Measurements from ENCODE around the gene CFAP77. TPM values are rescaled to one million over a fixed set of nuclear protein-coding genes. Genes with fewer than 3 reads are reported as not detected.
"Not testable (repeated sequence)": the region's sequence is repeated elsewhere in the genome, so short reads cannot be mapped to it uniquely, and the experiment has no call there.

Gene CFAP77
- total RNA-seq, 1 donor from 2014 or later = 0.36 TPM

GRCh38 chr9:132562306-132562573, 152.2 kb downstream of the CFAP77 start:
- H3K36me3 Mint-ChIP-seq (ENCODE audit: low read depth, unreplicated experiment) = no peaks in the 10 kb centered on the region
- no peak overlapping the region for H3K4me3 Mint-ChIP-seq (ENCODE audit: unreplicated experiment)
- Histone ChIP-seq H3K27ac (ENCODE audit: low read depth, low read length) (no peak overlapping the region), H3K36me3 (ENCODE audit: insufficient read depth, low read length) (no peaks in the 10 kb centered on the region), H3K79me2 (ENCODE audit: insufficient read depth, low read length) (no peaks in the 10 kb centered on the region), H4K20me1 (ENCODE audit: insufficient read depth, low read length) (no peaks in the 10 kb centered on the region), H3K9ac (ENCODE audit: low read length) (no peak overlapping the region), H3K9me3 (ENCODE audit: insufficient read depth, low read depth, low read length) (no peaks in the 10 kb centered on the region), H2AFZ (ENCODE audit: low read depth, low read length) (no peak overlapping the region), H3K4me3 (ENCODE audit: insufficient read depth, low read depth, low read length) (no peak overlapping the region), H3K4me1 (ENCODE audit: insufficient read depth, low read length) (peaks cover 2% of the 10 kb centered on the region), H3K27me3 (ENCODE audit: insufficient read depth, low read length) (peaks cover 38% of the 10 kb centered on the region), H3K4me2 (ENCODE audit: low read length) (no peak overlapping the region)
- H3K4me1 Mint-ChIP-seq (ENCODE audit: low read depth, unreplicated experiment) = no peaks in the 10 kb centered on the region
- peaks cover 4% of the 10 kb centered on the region for H3K9me3 Mint-ChIP-seq (ENCODE audit: unreplicated experiment)
- FAIRE-seq (no peak), DNase-seq (ENCODE audit: low read depth) (no peak)
- TF ChIP-seq, protein P1, sequence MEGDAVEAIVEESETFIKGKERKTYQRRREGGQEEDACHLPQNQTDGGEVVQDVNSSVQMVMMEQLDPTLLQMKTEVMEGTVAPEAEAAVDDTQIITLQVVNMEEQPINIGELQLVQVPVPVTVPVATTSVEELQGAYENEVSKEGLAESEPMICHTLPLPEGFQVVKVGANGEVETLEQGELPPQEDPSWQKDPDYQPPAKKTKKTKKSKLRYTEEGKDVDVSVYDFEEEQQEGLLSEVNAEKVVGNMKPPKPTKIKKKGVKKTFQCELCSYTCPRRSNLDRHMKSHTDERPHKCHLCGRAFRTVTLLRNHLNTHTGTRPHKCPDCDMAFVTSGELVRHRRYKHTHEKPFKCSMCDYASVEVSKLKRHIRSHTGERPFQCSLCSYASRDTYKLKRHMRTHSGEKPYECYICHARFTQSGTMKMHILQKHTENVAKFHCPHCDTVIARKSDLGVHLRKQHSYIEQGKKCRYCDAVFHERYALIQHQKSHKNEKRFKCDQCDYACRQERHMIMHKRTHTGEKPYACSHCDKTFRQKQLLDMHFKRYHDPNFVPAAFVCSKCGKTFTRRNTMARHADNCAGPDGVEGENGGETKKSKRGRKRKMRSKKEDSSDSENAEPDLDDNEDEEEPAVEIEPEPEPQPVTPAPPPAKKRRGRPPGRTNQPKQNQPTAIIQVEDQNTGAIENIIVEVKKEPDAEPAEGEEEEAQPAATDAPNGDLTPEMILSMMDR (IDR thresholded peaks at IDR 0.05; ENCODE audit: insufficient read depth, low read depth, low read length) = no peak
- TF ChIP-seq EZH2 (IDR thresholded peaks at IDR 0.05; ENCODE audit: insufficient read depth, low read length) = no peak
- peaks cover 41% of the 10 kb centered on the region for H3K27me3 Mint-ChIP-seq (ENCODE audit: low read depth, unreplicated experiment)
- no peak overlapping the region for H3K27ac Mint-ChIP-seq (ENCODE audit: unreplicated experiment)

DNA sequence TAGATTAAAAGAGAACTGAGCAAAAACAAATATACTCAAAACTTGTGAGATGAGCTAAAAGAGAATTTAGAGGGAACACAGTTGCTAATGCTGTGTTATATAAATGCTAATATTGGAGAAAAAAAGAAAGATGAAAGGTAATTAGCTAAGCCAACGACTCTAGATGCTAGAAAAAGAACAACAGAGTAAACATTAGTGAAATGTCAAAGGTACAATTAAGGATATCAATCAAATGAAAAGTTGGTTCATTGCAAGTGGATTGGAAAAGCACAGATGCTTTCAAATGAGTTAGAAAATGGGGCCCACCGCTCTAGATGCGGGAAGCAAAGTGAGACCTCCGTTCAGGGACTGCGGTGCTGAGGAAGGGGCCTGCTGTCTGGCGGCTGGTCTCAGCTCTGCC, 154.5 kb downstream of the CFAP77 start:
- peaks cover under 1% of the 10 kb centered on the region for H3K9me3 Mint-ChIP-seq (ENCODE audit: unreplicated experiment)
- H3K9me3 ChIP-seq (ENCODE audit: insufficient read depth, low read depth, low read length) = no peaks in the 10 kb centered on the region
- H3K27ac Mint-ChIP-seq (ENCODE audit: unreplicated experiment) = no peak overlapping the region
- no peak overlapping the region for H3K9ac ChIP-seq (ENCODE audit: low read length)
- H3K4me2 ChIP-seq (ENCODE audit: low read length) = no peak overlapping the region
- no peaks in the 10 kb centered on the region for H3K4me1 Mint-ChIP-seq (ENCODE audit: low read depth, unreplicated experiment)
- H4K20me1 ChIP-seq (ENCODE audit: insufficient read depth, low read length) = no peaks in the 10 kb centered on the region
- H3K27ac ChIP-seq (ENCODE audit: low read depth, low read length) = no peak overlapping the region
- DNase-seq (ENCODE audit: low read depth) = no peak
- H3K4me3 Mint-ChIP-seq (ENCODE audit: unreplicated experiment) = no peak overlapping the region
- TF ChIP-seq, protein P1 (IDR thresholded peaks at IDR 0.05; ENCODE audit: insufficient read depth, low read depth, low read length) = no peak
- TF ChIP-seq EZH2 (IDR thresholded peaks at IDR 0.05; ENCODE audit: insufficient read depth, low read length) = no peak
- H3K4me1 ChIP-seq (ENCODE audit: insufficient read depth, low read length) = peaks cover 2% of the 10 kb centered on the region
- no peaks in the 10 kb centered on the region for H3K36me3 ChIP-seq (ENCODE audit: insufficient read depth, low read length)
- H2AFZ ChIP-seq (ENCODE audit: low read depth, low read length) = no peak overlapping the region
- H3K4me3 ChIP-seq (ENCODE audit: insufficient read depth, low read depth, low read length) = no peak overlapping the region
- H3K36me3 Mint-ChIP-seq (ENCODE audit: low read depth, unreplicated experiment) = no peaks in the 10 kb centered on the region
- no peak for FAIRE-seq
- no peaks in the 10 kb centered on the region for H3K79me2 ChIP-seq (ENCODE audit: insufficient read depth, low read length)
- H3K27me3 Mint-ChIP-seq (ENCODE audit: low read depth, unreplicated experiment) = peaks cover 41% of the 10 kb centered on the region
- H3K27me3 ChIP-seq (ENCODE audit: insufficient read depth, low read length) = peaks cover 36% of the 10 kb centered on the region

- FAIRE-seq; H3K27ac ChIP-seq (ENCODE audit: low read depth, low read length); H2AFZ ChIP-seq (ENCODE audit: low read depth, low read length); H3K9me3 Mint-ChIP-seq (ENCODE audit: unreplicated experiment); H3K36me3 ChIP-seq (ENCODE audit: insufficient read depth, low read length); H3K36me3 Mint-ChIP-seq (ENCODE audit: low read depth, unreplicated experiment); H3K4me1 ChIP-seq (ENCODE audit: insufficient read depth, low read length); H4K20me1 ChIP-seq (ENCODE audit: insufficient read depth, low read length); H3K4me3 ChIP-seq (ENCODE audit: insufficient read depth, low read depth, low read length); H3K27ac Mint-ChIP-seq (ENCODE audit: unreplicated experiment); H3K4me1 Mint-ChIP-seq (ENCODE audit: low read depth, unreplicated experiment); H3K79me2 ChIP-seq (ENCODE audit: insufficient read depth, low read length); H3K4me2 ChIP-seq (ENCODE audit: low read length); H3K9me3 ChIP-seq (ENCODE audit: insufficient read depth, low read depth, low read length); DNase-seq (ENCODE audit: low read depth); H3K4me3 Mint-ChIP-seq (ENCODE audit: unreplicated experiment); H3K9ac ChIP-seq (ENCODE audit: low read length): not testable (repeated sequence)
- H3K27me3 Mint-ChIP-seq (ENCODE audit: low read depth, unreplicated experiment) = peaks cover 55% of the 10 kb centered on the region
- peaks cover 23% of the 10 kb centered on the region for H3K27me3 ChIP-seq (ENCODE audit: insufficient read depth, low read length)
These were observed 158.8 kb downstream of the CFAP77 start for GRCh38 chr9:132568787-132569186.
